IPS DF 19.7 (cell line): ENCODE measurements around the gene HOXA11.

Experiments
- DNase-seq: peaks from one replicate; pipeline ENCODE4 v3.0.0-alpha.2; 2013; ENCODE audit warnings: low read depth, low spot score

The HOXA11 gene

GRCh38 chr7:27169658-27170425 is 15.2 kb downstream of the HOXA11 start:
- no peak for DNase-seq

- DNase-seq, result no peak
These were observed 16.6 kb downstream of the HOXA11 start for GRCh38 chr7:27168265-27168947.

DNA sequence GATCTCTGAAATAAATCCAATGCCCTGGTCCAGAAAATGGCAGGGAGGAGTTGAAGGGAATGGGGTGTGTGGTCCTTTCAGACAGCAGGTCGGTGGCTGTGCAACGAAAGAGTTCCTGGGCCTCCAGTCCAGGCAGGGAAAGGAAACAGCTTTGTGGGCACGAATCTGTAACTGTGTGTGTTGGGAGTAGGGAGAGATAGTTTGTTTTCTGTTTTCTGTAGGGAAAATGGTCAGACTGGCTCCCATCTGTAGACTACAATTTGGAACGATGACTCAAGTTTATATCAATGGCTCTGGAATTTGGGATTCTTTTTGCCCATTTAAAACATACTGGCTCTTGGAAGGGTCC is 17.1 kb downstream of the HOXA11 start:
- no peak for DNase-seq

DNA sequence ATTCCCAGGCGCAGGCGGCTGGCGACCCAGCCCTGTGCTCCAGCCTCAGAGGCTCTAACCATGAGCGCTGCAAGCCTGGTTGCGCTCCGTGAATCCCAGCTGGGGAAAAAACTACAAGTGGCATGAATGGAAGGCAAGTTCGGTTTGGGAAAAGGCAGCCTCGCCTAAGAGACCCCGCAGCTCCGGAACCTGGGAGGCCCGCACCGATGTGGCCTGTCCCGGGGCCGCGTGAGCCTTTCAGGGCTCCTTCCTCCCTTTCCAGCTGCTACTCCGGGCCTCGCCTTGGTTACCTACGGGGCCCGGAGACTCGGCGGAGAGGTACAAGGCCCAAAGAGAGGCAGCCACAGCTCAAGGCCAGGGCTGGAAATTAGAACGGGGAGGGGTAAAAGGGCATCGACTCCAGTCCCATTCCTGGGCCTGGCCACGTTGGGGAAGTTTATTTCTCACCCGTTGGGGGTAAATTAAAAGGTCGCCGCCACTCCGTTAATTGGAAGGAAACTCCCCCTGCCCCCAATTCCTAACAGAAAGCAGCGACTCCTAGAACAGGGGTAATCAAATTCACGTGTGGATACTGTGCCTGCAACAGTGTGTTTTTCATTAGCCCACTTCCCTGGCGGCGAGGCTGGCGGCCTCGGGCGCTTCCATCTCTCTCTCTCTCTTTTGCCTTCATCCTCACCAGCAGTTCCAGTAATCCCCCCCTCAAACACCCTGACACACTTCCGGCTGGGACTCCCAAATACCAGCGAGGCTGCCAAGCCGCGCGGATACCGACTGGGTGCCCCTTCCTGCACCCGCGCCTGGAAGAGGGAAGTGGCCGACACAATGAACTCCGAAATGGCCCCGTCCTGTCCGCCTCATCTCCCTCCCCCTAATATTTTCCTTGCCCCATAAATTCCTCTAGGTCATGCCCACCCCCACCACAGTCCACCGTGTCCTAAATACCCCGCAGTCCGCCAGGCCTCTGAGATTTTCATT is 18.2 kb downstream of the HOXA11 start:
- DNase-seq, result no peak

- DNase-seq, result no peak
These were observed 19.0 kb downstream of the HOXA11 start for GRCh38 chr7:27165996-27166530.

DNA sequence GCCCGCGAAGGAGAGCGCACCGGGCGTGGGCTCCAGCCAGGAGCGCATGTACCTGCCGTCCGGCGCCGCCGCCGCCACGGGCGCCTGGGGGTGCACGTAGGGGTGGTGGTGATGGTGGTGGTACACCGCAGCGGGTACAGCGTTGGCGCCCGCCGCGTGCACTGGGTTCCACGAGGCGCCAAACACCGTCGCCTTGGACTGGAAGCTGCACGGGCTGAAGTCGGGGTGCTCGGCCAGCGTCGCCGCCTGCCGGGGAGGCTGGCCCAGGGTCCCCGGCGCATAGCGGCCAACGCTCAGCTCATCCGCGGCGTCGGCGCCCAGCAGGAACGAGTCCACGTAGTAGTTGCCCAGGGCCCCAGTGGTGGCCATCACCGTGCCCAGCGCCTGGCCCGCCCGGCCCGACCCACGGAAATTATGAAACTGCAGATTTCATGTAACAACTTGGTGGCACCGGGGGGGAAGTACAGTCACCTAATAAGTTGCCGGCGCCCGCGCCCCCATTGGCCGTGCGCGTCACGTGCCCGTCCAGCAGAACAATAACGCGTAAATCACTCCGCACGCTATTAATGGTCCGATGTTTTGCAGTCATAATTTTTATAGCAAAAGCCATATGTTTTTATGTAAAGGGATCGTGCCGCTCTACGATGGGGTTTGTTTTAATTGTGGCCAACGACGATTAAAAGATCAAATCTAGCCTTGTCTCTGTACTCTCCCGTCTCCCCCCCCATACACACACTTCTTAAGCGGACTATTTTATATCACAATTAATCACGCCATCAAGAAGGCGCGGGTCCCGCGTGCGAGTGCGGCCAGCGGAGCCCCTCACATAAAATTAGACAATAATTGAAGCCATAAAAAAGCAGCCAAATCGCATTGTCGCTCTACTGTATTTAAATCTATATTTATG is 19.7 kb downstream of the HOXA11 start, which contains the start of gene HOXA9:
Gene HOXA9, minus strand, starts transcription at position 449 of the 907 bp plus-strand sequence. Its CDS starts 80 bp downstream, at position 369.
- DNase-seq, result no peak

- DNase-seq, result no peak
These were observed 20.5 kb downstream of the HOXA11 start for GRCh38 chr7:27164367-27165088.

- DNase-seq, result no peak
These were observed 21.0 kb downstream of the HOXA11 start for GRCh38 chr7:27164045-27164366.

DNA sequence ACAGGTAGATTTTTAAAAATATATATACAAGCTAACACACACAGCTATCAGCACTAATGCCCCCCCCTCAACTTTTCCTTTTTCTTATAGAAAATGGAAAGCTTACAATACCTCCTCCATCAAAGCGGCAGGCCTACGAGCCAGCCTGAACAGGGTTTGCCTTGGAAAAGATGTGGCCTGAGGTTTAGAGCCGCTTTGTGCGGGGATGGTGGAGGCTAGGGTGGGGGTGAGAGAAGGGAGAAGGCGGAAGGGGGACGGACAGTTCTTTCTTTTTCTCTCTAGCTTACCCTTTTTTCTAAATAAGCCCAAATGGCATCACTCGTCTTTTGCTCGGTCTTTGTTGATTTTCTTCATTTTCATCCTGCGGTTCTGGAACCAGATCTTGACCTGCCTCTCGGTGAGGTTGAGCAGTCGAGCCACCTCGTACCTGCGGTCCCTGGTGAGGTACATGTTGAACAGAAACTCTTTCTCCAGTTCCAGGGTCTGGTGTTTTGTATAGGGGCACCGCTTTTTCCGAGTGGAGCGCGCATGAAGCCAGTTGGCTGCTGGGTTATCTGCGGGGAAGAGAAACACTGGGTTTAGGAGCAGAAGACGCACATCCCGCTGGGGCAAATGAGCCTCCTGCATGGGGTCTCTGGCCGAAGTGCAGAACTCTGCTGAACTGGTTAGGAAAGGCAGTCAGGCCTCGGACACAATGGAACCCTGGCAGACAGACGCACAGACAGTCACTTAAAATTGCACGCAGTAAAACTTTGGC is 21.6 kb downstream of the HOXA11 start:
- no peak for DNase-seq

DNA sequence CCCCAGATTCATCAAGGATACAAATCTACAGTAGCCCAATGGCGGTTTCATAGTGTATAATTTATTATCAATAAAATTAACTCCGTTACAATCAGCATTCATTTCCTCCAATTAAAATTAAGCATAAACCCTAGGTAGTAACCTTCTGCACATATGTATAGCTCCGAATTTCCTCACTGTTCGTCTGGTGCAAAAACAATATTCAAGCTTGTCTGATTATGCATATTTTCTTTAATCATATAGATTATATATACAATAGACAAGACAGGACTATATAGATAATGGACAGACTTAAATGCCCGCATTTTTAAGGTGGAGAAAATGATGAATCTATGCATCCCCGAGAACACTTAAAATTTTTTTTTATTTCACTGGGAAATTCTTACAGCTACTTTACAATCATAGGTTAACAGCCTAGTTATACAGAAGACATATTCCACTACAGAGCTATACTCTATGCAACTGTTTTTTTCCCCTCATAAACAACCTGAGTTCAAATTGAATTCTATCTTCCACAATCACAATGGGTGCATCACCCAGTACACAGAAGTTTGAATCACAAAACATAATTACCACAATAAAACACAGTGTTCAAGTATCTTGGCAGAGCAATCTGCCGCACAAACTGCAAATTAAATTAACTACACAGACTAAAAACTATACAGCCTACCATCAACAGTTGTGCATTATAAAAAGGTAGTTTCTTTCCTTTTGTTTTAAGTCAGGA is 22.3 kb downstream of the HOXA11 start:
- DNase-seq, result no peak

GRCh38 chr7:27161721-27162560 is 23.1 kb downstream of the HOXA11 start:
- DNase-seq, result no peak

DNA sequence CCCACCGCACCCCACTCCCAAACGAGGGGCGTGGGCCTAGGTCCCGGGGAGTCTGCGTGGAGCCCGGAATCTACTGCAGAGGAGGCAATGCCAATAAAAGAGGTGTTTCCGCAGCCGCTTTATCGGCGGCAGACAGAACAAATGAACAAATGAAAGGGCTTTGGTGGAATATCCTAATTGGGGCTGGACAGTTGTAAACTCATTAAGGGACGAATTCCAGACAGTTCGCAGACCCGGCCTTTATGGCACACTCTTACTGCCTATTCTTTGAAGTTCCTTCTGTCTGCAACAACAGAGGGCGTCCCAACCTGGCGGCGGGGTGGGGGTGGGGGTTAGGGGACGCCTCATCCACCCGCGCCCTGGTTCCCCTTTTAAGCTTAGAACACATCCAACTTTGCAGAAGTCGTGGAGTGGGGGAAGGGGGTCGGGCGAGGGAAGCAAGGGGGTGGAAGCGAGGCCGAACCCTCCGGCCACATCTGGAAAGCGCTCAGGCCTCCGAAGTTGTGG is 23.8 kb downstream of the HOXA11 start:
- no peak for DNase-seq

GRCh38 chr7:27160546-27161213 is 24.4 kb downstream of the HOXA11 start:
- DNase-seq, result no peak

DNA sequence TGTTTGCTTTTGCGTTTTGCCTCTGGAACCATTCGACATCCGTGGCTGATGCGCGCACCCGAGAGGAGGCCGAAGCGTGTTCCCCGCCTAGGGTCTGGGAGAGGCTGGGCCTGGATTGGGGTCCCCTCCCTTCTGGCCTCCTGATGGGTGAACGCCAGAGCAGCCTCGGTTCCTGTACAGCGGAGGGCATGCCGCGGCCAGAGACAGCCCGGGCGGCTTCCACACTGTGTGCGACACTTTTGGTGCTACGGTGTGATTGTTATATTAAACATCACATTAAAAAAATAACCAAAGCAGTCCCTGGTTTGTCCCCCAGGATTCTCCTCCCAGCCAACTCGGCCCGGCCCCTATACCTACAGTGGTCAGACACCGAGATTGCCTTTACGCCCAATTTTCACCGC is 24.9 kb downstream of the HOXA11 start:
- no peak for DNase-seq

DNA sequence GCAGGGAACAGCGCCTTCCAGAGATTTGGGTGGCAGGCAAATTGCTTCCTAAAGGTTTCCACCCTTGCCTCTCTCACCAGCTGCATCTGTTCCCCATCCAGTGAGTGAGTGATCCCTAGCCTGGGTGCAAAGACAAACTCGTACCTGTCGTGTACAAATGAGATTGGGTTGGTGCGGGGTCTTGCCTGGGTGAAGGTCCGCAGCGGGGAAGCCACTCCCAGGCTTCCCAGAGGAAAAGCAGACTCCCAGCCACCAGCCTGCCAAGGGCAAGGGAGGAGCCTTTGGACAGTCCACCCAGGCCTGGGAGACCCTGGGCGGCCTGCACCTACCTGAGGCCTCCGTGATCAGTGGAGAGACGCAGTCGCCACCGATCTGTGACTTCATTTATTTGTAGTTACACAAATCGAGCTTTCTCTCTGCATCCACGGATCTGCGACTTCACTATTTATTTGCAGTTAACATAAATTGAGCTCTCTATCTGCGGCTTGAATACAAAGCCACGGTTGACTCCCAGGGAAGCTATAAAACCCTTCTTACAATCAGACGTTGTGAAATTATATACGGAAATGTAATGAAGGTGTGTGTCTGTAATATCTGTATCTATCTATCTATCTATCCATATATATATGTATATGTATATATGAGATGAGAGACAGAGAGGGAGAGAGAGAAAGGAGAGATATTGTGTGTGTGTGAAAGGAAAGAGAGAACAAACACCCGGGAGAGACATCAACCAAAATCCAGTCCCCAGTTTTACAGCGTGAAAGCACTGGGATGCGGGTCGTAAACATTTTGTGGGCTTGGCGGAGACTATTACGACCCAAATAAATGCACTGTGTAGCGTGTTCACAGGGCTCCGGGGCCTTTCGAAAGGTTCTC is 25.5 kb downstream of the HOXA11 start:
- no peak for DNase-seq
